ENCODE results near the gene JMJD6.

DNA sequence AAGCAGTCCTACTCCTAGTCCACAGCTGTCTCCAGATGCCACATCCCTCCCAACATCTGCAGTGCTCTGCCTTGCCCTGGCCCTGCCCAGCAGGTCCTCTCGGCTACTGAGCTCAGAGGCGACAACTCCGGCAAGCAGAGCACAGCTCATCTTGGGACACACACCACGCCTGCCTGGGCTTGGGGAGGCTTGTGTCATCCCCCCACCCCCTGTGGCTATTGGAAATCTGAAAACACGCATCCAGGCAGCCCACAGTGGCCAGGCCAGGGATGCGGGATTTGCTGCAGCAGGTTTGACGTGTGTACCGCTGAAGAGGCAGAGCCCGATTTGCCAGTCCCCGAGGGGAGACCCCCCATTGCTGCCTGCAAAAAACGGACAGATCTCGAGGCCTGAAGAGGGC, 41.0 kb downstream of the JMJD6 start:
- no peak for TF ChIP-seq GATA2 (IDR thresholded peaks at IDR 0.05; ENCODE audit: low read depth, low read length)
- TF ChIP-seq GATA3 (IDR thresholded peaks at IDR 0.05; ENCODE audit: low read depth, low read length), result no peak

All from SH-SY5Y (cell line).